RPMI8226 (cell line): ENCODE measurements around the gene PEPD.

ENCODE experiments used
- DNase-seq: peaks from one replicate; pipeline ENCODE4 v3.0.0-alpha.2; 2015

Gene PEPD

DNA sequence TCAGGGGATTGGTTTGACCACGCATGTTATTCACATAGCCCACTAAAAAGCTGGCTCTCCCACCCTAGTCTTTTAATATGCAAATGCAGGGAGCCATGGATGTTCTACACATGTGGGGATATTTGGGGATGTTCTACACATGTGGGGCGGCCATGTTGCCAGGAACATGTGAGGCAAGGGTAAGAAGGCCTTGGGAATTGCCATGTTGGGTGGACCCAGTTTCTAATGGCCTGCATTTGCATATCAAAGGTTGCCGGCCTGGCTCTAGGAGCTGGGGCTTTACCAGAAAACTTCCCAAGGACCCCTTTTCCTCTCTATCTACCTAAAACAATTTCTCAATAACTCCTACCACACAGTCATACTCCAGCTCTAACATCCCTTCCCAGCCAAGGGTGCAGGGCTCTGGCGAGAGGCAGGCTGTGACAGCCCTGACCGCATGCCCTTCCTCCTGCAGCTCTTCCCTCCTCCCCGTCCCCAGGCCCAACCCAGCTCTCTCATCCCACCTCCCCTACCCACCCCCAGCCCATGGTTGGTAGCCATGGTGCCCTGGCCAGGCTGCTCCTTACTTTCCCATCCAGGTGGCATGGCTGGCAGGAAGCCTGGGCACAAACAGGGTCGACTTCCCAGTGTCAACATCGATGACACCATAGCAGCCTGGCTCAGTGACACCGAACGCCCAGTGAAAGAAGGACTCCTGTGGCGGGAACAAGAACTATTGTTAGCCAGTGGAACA is 11.0 kb downstream of the PEPD start:
- DNase-seq, result no peak

DNA sequence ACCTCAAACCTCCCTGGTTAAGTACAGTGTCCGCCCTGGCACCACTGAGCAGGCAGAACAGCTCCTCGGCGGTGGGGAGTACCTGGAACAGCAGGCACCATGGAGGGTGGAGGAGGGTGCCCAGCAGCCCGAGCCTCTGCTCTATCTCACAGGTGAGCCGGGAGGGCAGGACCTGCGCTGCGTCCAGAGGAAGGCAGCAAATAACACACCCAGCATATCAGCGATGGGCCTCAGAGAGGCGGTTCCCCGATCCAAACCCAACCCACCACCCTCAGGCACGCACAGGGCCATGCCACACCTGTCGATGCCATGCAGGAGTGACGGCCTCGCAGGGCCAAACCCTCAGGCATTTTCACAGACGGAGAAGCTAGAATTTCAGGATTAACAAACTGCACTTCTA is 11.8 kb downstream of the PEPD start:
- no peak for DNase-seq

DNA sequence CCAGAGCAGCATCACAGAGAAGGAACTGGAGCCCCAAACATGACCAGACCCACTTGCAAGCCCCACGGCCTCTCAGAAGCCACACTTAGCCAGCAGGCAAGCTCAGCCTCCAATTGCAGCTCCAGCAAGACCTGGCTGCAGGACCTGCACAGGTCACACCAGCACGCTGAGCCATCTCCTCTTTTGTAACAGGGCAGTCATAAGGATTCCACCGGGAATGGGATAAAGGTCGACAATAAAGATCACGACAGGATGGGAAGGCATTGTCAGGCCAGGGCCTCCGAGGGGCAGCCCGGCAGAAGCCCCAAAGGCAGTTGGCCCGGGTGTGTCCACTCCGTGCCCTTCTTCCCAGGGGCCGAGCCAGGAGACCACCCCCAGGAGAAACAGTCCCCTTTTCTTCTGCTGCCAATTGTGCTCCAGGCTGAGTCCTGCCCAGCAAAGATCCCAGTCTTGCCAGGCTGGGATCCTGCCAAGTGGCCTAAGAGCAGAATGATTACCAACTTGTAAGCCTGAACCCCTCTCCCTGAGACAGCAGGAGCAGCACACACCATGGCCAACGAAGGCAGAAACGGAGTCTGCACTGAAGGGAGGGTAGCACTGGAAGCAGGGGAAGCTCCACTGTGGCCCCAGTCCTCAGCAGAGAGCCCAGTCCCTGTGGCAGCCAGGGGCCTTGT is 12.5 kb downstream of the PEPD start:
- DNase-seq, result no peak

DNA sequence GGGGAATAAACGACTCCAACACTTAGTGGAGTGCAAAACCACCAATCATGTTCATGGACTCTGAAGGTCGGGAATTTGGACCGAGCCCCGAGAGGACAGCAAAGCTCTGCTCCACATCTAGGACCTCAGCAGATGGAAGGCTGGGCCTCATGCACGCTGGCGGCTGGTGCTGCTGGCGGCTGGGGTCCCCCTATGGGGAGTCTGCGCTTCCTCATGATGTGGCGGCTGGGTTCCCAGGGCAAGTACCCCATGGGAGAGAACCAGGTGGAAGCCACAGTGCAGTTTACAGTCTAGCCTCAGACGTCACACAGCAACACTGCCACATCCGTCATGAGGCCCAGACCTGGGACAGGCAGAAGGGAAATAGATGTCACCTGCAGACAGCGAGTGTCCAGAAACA is 13.2 kb downstream of the PEPD start:
- DNase-seq, result no peak

DNA sequence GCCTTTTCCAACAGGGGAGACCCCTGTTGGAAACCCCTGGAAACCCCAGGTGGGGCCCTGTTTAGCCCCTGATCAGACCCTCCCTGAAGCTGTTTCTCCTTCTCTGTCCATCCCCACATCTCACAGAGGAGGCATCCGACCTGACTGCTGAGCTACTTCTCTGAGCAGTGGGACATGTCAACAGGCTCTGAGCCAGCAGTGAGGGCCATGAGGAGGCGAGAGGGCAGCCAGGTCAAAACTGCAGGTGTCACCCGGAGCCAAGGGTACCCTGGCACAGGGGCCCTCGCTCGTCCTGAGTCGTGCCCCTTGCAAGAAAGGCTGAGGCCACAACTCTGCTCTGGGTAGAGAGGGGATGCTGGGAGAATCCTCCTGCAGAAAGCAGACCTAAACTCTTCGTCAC is 13.6 kb downstream of the PEPD start:
- DNase-seq, result no peak

DNA sequence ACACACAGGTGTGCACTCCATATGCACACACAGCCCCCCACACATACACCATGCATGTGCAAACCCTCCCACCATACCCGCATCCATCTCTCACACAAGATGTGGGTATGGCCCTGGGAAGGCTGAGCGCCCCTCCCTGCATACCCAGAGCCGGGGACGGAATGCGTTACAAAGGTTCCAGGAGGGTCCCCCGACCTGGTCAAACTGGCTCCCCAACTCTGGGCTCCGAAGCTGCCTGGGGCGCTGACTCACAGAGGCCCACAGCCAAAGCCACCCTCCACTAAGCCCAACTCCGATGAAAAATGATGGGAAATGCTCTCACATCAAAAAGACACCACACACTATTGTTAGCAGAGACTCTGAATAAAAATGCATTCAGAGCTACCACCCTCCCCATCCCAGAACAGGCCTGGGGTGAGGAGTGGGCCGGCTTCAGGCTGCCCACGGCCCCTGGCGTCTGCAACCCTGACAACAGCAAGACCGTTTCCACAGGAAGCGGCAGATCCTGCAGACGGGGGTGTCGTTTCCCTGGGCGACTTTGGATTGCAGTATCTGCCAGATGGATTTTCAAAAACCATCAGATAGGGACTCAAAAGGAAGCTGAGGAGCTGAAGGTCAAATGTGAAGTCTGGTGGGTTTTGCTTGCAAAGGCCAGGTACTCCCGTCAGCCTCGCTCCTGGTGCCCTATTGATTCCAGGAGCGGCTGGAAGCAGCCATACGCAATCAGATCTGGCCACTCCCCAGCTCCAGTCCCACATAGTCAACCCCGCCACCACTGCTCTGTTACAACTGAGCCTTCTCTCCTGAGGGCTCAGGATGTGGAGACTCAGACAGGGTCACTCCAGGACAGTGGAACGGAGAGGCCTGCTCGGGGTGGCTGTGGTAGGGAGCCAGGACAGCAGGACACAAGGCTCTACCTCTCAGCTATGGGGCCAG is 14.3 kb downstream of the PEPD start:
- no peak for DNase-seq

DNA sequence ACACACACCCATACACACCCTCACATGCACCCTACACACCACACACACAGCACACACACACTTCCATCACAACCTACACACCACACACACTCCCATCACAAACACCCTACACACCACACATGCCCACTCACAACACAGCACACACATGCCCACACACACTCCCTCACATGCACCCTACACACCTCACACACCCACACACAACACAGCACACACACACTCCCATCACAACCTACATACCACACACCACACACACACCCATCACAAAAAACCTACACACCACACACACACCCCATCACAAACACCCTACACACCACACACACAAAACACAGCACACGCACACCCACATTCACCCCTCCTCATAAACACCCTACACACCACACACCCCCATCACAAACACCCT is 15.1 kb downstream of the PEPD start:
- no peak for DNase-seq

DNA sequence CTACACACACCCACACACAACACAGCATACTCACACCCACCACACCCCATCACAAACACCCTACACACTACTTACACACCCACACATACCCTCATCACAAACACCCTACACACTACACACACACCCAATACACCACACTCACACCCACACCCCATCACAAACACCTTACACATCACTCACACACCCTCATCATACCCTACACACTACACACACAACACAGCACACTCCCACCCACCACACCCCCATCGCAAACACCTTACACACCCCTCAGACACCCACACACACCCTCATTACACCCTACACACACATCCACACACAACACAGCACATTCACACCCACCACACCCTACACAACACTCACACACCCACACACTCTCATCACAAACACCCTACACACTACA is 15.8 kb downstream of the PEPD start:
- DNase-seq, result no peak

DNA sequence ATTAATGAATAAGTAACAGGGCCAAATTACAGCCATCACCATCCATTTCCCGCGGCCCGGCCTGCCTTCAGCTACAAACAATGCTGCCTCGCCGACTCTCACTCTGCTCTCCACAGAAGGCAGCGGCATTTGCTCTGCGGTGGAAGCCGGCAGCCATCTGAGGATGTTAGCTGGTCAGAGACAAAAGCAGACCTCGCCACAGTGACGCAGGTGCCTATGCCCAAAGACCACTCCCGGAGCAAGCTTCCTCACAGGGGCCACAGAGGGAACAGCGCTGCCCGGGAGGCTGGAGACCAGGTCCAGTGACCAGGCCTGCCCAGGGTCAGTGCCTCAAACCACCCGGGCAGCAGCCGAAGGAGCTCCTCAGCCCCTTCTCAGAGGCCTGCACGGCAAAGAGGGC is 16.4 kb downstream of the PEPD start:
- no peak for DNase-seq

DNA sequence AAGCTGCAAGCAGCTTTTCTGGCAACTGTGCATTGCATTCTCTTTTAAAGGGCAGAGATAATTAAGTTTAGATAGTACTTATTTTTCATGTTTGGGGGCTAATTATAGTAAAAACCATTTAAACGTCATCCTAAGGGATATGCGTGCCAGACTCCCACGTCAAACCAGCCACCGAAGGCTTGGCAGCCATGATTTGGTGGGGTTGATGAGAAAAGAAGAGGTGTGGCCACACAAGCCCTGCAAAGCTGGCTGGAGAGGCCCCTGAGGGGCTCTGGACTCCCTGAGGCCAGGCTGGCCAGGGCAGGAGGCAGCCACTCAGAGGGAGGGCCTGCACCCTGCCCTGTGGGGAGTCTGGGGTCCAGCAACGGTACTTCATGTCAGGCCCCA is 17.5 kb downstream of the PEPD start:
- no peak for DNase-seq

DNA sequence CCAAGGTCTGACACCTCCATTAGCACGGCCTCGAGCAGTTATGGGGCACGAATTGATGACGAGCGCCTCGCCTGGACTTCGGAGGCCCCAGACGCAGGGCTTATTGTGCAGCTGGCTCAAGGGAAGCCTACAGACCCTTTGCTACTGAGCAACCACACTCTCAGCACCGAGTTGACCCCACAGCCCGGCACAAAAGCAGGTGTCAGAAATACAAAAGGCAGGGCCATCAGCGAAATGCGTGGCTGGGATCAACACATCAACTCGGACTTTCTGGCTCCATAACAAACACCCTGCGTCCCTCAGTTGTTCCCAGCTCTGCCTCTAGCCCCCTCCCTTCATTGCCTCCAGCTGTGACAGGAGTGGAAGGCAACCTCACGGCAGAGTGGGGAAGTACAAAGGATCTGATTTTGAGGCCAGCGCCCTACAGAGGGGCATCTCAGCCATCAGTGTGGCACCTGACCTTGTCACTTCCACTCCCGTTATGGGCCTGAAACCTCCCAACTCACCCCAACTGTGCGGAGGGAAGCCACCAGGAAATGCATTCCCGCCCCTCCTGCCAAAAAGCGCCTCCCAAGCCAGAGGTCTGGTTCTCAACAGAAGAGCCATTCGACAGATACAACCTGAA is 18.0 kb downstream of the PEPD start:
- DNase-seq, result no peak

DNA sequence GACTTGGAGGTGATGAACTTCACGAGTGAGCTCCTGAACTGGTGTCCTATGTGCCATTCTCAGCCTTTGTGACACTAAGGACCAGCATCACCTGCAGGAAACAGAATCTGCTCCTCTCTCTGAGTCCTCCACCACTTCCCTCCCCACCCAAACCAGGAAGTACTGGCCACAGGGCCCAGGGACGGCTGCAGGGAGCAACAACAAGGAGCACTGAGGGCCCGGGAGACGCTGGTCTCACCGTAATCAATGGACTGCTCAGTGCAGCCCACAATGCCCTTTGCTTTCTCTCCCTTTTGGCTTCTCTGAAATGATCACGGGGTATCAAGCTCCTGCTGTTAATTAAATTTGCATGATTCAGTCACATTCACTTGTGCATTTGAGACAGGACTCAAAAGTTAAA is 18.6 kb downstream of the PEPD start:
- DNase-seq, result no peak

DNA sequence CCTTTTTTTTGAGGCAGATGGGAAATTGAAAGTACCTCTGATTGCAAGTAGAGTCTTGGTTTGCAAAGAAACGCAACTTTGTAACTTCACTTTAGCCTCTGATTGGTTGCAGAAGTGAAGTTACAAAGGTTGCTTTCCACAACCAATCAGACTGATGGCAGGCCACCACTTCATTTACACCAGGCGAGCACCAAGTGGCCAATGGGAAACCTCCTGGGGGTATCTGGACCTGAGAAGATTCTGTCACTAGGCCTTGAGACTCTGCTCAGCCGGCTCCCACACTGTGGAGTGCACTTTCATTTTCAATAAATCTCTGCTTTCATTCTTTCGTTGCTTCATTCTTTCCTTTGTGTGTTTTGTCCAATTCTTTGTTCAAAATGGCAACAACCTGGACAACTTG is 19.1 kb downstream of the PEPD start:
- no peak for DNase-seq

DNA sequence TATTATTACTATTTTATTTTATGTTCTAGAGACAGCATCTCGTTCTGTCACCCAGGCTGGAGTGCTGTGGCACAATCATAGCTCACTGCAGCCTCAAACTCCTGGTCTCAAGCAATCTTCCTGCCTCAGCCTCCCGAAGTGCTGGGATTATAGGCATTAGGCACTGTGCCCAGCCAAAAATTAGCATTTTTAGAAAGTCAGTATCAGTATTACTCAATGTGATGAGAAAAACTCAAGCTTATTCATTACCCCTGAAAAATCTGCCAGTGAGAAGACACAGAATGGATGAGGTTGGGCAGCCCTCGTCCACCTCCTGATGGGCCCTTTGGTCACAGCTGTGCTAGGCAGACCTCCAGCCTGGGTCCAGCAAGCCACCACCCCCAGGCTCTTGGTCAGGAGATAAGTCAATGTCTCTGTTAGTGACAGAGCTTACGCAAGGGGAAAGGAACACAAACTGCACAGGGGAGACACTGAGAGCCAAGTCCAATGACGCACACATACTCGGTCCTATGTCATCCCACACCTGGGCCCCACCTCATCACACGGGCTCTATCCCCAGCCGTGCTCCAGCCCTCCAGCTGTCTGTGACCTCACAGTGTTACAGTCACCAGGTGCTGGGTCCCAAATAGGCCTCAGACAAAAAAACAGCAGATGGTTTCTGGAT is 19.8 kb downstream of the PEPD start:
- no peak for DNase-seq

DNA sequence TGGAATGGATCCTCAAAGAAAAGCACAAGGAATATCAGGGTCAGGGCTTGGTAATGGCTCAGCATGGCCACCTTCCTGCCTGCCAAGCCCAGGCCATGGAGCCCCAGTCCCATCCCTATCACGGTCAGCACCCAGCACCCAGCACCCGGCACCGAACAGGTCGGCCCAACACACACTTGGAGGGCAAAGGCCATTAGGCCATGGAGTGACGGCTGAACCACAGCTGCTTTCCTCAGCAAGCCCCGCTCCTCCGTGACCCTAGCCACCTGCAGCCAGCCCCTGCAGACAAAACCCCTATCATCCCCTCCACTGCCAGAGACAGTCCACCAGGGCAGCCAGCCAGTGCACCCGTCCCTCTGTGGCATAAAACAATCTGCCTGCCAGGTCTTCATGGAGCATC is 20.6 kb downstream of the PEPD start:
- no peak for DNase-seq

DNA sequence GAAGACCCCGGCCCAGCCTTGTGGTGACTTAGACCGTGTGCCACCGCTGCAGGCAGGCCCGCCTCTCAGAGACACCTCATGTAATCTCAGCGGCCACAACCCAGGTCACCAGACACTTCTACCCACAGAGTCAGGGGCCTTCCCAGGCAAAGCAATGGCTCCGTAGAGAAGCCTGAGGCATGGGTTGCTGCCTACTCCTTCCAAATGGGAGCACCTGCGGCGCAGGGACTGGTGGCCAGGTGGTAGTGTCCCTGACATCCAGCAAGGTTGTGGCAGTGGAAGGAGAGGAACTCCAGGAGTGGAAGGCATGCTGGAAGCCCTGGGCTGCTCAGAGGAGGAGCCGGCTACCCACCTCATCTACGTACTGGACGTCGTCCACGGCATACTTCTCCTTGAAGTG is 21.0 kb downstream of the PEPD start:
- no peak for DNase-seq

DNA sequence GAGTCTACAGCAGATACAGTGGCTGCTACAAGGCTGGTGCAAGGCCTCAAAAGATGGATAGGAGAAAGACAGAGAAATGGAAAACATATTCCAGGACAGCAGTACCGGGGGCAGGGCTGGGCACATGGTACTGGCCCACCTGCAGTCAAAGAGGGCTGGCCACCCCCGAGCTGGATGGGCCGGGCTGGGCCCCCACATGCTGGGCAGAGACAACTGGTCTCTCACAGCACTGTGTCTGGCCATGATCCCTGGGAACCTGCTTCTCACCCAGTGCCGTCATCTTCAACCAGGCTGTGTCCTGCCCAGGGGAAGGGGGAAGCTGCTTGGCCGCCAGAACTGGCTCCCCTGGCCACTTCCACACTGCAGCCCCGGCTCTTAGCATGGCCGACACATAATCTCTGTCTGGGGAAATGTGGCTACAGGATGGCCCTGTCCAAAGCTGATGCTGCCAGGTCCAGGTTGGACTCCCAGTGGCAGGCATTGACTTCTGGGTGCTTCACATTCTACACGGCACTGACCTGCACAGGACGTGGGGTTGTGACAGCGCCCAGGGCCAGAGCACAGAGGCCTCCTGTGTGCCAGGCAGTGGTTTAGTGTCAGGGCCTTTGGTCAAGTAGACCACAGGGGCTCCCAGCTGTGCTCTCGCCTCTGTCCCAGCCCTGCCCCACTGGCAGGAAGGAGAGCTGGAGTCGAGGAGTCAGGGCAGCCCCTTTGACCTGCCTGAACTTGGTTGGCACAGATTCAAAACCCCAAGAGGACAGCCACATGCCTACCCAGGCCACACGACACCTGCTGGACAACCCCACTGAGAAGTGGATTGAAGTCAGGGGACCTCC is 21.7 kb downstream of the PEPD start:
- no peak for DNase-seq

DNA sequence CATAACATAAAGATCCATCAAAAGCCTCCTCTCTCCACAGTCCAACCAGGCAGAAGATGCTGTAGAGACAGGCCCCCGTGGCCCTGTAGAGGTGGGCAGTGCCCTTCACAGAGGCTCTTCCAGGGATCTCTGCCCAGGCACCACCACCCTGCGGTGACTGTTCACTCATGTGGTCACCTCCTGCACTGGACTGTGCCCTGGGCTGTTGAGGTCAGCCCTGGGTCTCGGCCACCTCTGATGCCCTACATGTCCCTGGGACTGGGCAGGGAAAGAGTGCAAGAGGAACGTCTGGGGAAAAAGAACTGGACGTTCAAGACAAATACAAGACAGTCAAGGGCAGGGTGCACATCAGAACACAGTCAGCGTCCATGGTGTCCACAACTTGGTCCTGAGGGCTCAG is 22.3 kb downstream of the PEPD start:
- no peak for DNase-seq

DNA sequence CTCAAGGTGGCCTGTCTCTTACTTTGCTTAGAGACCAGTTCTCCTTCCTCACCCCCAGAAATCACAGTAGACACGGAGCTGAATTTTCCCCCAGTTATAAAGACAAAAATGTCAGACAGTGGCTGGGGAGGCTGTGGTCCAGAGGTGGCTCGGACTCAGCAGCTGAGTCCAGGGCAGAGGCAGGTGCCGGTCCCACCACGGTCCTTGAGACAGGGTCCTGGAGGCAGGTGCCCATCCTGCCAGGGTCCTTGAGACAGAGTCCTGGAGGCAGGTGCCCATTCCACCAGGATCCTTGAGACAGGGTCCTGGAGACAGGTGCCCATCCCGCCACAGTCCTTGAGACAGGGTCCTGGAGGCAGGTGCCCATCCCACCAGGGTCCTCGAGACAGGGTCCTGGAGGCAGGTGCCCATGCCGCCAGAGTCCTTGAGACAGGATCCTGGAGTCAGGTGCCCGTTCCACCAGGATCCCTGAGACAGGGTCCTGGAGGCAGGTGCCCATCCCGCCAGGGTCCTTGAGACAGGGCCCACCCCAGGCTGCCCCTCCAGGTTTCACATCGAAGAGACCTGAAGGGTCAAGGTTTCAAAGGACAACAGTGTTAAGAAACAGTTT is 23.1 kb downstream of the PEPD start:
- no peak for DNase-seq

DNA sequence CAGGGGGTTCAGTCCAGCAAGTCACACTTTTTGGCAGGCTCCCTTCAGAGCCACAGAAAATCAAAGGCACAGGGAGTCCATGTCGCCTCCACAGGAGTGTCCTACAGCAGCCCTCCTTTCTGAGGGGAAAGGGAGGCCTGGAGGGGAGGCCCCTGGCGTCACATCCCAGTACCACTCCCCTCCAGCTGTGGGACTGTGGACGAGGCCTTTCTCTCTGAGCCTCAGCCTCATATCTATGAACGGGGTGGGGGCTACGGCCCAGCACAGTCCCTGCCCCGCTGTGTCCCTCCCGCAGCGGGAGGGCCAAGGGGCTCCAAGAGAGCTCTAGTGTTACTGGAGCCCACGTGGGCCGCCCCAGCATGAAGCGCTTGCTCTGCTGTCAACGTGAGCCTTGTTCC is 23.8 kb downstream of the PEPD start:
- DNase-seq, result no peak

DNA sequence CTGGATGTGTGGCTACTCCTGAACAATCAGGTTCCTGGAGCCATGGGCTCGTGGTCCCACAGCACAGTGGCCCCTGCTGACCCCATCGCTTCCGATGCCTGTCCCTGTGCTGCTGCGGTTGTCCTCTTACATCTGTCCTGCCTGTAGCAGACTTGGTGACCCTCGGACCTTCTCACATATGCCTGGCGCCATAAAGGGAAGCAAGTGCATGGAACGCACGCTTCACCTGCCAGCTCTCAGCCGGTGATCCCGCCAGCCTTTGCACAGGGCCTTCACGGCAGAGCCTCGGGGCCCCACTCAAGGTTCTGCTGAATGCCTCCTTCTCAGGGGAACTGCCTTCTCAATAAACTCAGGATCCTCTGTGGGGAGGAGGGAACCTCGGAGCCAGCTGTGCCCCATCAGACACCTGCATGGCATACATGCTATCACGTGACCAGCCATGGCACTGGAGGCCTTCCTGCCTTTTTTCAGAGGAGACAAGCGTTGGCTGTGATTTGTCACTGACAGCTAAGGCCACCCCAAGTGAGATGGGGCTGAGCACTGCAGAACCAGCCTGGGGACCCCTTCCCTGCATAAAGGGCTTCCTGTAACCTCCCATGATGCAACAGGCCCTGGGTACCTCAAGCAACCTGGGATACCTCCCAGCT is 24.3 kb downstream of the PEPD start:
- no peak for DNase-seq
